HL-60 (cell line): ENCODE measurements around the gene KDM5B.

Source experiments
- GABPA ChIP-seq: IDR thresholded peaks from 2 replicates; pipeline ENCODE4 v1.6.1; 2012; ENCODE audit warnings: low read depth
- POLR2AphosphoS5 ChIP-seq: IDR thresholded peaks from 2 replicates; pipeline ENCODE4 v1.6.1; 2012; ENCODE audit warnings: low read depth
- SPI1 ChIP-seq: IDR thresholded peaks from 2 replicates; pipeline ENCODE4 v1.6.1; 2012; ENCODE audit warnings: low read depth, mild to moderate bottlenecking, borderline replicate concordance
- TF ChIP-seq, protein P1 (sequence below): IDR thresholded peaks from one replicate; pipeline ENCODE4 v1.5.1; 2011; ENCODE audit warnings: low read length, control low read depth, inconsistent platforms; ENCODE audit not compliant: insufficient read depth
- TF ChIP-seq, protein P2 (sequence below): IDR thresholded peaks from 2 replicates; pipeline ENCODE4 v1.6.1; 2012; ENCODE audit warnings: low read depth; ENCODE audit not compliant: insufficient replicate concordance

DNA sequence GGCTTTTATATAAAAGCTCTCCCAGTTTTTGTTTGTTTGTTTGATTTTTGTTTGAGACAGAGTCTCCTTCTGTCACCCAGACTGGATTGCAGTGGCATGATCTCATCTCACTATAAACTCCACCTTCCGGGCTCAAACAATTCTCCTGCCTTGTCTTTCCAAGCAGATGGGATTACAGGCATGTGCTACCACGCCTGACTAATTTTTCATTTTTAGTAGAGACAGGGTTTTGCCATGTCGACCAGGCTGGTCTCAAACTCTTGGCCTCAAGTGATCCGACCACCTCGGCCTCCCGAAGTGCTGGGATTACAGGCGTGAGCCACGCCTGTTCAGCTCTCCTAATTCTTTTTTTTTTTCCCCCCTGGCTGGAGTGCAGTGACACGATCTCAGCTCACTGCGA, 6.9 kb upstream of the KDM5B start:
- TF ChIP-seq, protein P1, sequence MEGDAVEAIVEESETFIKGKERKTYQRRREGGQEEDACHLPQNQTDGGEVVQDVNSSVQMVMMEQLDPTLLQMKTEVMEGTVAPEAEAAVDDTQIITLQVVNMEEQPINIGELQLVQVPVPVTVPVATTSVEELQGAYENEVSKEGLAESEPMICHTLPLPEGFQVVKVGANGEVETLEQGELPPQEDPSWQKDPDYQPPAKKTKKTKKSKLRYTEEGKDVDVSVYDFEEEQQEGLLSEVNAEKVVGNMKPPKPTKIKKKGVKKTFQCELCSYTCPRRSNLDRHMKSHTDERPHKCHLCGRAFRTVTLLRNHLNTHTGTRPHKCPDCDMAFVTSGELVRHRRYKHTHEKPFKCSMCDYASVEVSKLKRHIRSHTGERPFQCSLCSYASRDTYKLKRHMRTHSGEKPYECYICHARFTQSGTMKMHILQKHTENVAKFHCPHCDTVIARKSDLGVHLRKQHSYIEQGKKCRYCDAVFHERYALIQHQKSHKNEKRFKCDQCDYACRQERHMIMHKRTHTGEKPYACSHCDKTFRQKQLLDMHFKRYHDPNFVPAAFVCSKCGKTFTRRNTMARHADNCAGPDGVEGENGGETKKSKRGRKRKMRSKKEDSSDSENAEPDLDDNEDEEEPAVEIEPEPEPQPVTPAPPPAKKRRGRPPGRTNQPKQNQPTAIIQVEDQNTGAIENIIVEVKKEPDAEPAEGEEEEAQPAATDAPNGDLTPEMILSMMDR = no peak
- TF ChIP-seq POLR2AphosphoS5 (no peak), GABPA (no peak), SPI1 (no peak)
- TF ChIP-seq, protein P2, sequence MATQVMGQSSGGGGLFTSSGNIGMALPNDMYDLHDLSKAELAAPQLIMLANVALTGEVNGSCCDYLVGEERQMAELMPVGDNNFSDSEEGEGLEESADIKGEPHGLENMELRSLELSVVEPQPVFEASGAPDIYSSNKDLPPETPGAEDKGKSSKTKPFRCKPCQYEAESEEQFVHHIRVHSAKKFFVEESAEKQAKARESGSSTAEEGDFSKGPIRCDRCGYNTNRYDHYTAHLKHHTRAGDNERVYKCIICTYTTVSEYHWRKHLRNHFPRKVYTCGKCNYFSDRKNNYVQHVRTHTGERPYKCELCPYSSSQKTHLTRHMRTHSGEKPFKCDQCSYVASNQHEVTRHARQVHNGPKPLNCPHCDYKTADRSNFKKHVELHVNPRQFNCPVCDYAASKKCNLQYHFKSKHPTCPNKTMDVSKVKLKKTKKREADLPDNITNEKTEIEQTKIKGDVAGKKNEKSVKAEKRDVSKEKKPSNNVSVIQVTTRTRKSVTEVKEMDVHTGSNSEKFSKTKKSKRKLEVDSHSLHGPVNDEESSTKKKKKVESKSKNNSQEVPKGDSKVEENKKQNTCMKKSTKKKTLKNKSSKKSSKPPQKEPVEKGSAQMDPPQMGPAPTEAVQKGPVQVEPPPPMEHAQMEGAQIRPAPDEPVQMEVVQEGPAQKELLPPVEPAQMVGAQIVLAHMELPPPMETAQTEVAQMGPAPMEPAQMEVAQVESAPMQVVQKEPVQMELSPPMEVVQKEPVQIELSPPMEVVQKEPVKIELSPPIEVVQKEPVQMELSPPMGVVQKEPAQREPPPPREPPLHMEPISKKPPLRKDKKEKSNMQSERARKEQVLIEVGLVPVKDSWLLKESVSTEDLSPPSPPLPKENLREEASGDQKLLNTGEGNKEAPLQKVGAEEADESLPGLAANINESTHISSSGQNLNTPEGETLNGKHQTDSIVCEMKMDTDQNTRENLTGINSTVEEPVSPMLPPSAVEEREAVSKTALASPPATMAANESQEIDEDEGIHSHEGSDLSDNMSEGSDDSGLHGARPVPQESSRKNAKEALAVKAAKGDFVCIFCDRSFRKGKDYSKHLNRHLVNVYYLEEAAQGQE = no peak
